AG09319 (cell line): ENCODE results near the gene SRSF2.

ENCODE experiments used
- DNase-seq: peaks from one replicate; pipeline ENCODE4 v3.0.0-alpha.2; 2010; ENCODE audit warnings: low read depth; ENCODE audit errors: extremely low read depth
- TF ChIP-seq, protein P1 (sequence below): IDR thresholded peaks from 2 replicates; pipeline ENCODE4 v1.5.1; 2011; ENCODE audit warnings: low read depth, mild to moderate bottlenecking, inconsistent platforms, low read length, moderate library complexity

The SRSF2 gene

DNA sequence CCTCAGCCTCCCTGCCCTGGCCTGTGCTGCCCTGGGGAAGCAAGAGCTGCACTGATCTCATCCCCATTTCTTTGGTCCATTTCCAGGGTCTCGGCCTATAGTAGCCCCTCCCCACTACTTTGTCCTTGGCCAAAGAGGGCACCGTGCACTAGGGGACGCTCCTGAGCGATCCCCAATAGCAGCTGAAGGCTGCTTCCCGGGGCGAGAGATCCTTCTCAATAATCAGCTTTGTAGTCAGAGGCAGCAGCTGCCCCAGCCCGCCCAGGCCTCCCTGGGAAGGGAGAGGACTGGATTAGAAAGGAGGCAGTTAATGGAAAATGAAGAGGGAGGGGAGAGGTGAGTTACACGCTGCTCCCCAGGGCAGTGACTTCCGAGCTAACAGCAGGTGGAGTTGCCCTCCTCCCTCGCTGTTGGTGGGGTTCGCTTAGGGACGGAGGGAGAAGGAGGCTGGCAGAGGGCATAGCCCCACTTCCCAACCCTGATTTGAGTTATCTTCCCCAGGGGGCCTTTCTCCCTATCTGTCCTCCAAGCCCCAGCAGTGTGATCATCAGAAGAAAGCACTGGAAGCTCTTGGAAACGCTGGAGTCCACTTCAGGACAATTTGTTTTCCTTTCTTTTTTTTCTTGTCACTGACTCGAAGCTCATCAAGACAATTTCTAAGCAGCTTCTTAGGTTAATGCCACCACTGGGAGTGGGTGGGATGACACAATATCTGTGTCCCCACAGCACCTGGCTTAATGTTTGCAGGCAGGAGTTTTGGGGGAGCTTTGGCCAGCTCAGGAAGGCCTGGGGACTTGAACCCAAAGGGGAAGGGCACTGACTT is 28.9 kb downstream of the SRSF2 start:
- no peak for DNase-seq
- TF ChIP-seq, protein P1, sequence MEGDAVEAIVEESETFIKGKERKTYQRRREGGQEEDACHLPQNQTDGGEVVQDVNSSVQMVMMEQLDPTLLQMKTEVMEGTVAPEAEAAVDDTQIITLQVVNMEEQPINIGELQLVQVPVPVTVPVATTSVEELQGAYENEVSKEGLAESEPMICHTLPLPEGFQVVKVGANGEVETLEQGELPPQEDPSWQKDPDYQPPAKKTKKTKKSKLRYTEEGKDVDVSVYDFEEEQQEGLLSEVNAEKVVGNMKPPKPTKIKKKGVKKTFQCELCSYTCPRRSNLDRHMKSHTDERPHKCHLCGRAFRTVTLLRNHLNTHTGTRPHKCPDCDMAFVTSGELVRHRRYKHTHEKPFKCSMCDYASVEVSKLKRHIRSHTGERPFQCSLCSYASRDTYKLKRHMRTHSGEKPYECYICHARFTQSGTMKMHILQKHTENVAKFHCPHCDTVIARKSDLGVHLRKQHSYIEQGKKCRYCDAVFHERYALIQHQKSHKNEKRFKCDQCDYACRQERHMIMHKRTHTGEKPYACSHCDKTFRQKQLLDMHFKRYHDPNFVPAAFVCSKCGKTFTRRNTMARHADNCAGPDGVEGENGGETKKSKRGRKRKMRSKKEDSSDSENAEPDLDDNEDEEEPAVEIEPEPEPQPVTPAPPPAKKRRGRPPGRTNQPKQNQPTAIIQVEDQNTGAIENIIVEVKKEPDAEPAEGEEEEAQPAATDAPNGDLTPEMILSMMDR = peak; percentile 37

DNA sequence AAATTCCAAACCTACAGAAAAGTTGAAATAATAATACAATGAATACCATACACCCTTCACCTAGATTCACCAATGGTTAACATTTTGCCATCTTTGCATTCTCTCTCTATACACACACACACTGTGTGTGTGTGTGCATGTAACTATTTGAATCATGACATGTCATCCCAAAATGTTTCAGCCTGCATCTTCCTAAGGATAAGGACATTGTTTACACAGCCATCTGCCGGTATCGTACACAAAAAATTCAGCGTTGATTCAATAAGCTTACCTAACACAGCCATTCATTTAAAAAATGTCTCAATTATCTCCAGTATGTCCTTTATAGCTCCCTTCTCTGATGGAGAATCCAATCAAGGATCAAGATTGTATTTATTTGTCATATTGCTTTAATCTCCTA is 30.3 kb downstream of the SRSF2 start:
- no peak for DNase-seq
- TF ChIP-seq, protein P1 = no peak

DNA sequence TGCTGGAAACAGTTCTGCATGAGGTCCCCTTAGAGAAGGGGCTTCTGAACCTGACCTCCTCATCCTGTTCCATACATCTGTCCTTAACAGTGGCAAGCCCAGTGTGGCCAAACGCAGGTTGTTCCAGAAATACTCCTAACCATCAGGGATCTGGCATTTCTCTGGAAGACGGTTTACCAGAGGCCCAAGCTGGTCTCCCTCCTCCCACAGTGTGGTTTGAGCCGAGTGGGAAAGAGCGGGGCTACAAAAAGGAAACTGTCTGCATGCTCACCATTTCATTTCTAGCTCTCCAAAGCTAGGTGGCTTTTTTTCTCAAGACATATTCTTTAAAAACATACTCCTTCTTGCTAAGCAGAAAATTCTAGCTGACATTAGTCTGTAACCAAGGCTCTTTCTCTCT is 32.3 kb downstream of the SRSF2 start:
- TF ChIP-seq, protein P1 = no peak; the same call in 1 of the 2 replicates
- no peak for DNase-seq

DNA sequence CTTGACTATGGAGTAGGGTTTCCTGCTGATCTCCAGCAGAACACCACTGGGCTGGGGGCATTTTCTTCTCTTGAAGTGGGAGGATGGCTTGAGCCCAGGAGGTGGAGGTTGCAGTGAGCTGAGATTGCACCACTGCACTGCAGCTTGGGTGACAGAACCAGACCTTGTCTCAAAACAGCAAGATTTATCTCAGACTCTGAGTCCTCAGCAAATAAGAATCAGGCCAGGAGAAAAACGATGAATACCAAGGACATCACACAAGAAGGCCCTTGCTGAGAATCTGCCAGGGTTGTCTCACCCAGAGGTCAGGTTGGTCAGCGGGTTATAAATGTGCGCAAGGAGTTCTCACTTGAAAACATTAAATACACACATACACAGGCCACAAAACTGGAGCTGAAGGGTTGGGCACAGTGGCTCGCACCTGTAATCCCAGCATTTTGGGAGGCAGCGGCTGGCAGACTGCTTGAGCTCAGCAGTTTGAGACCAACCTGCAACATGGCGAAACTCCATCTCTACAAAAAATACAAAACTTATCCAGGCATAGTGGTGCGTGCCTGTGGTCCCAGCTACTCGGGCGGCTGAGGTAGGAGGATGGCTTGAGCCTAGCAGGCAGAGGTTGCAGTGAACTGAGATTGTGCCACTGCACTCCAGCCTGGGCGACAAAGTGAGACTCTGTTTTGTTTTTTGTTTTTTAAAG is 34.0 kb downstream of the SRSF2 start:
- TF ChIP-seq, protein P1 = no peak
- no peak for DNase-seq

DNA sequence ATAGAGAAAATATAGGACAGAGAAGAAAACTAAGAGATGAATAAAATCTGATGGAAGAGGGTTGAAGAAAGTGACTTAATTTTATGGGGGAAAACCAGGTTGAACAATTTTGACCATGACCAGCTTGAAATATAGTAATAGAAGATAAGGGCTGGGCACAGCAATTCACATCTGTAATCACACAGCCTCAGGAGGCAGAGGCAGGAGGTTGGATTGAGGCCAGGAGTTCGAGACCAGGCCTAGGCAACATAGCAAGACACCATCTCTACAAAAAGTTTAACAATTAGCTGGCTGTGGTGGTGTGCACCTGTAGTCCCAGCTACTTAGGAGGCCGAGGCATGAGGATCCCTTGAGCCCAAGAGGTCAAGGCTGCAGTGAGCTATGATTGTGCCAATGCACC is 35.1 kb downstream of the SRSF2 start:
- TF ChIP-seq, protein P1 = no peak
- no peak for DNase-seq

DNA sequence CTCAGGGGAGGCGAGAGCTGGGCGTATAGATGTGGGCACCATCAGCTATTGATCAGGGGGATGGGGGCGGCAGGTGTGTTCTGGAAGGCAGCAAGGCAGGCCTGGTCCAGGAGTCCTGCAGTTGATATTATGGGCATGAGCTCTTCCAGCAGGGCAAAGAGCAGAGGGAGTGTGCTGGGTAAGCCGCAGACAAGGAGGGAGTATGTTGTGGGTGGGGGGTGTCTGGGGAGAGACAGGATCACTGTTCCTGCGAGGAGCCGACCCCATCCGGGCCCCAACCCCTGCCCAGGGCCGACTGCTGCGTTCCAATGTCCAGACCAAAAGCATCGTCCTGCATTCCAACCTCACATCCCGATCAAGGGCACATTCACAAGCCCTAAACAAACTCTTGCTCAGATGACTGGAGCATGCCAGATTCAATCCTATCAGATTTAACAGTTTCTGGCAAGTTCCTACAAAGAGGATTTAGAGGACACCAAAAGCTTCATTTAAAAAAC is 35.6 kb downstream of the SRSF2 start:
- TF ChIP-seq, protein P1 = no peak
- no peak for DNase-seq
